GM12864 (cell line): ENCODE data around the gene RIMBP2.

Experiments
- DNase-seq: peaks from one replicate; pipeline ENCODE4 v3.0.0-alpha.2; 2011; ENCODE audit warnings: low read depth
- H3K4me3 ChIP-seq: 2 replicates; pipeline ENCODE4 v1.5.1; 2011; ENCODE audit warnings: mild to moderate bottlenecking, low read depth, low read length, control low read depth
- TF ChIP-seq, protein P1 (sequence below): IDR thresholded peaks from 2 replicates; pipeline ENCODE4 v1.5.1; 2011; ENCODE audit warnings: low read depth, mild to moderate bottlenecking, moderate library complexity, low read length, control low read depth, inconsistent platforms; ENCODE audit errors: missing control alignments

Gene RIMBP2

GRCh38 chr12:130552483-130552996, 163.6 kb downstream of the RIMBP2 start:
- DNase-seq = no peak

GRCh38 chr12:130549361-130549760, 166.7 kb downstream of the RIMBP2 start:
- H3K4me3 ChIP-seq = no peak overlapping the region
- TF ChIP-seq, protein P1, sequence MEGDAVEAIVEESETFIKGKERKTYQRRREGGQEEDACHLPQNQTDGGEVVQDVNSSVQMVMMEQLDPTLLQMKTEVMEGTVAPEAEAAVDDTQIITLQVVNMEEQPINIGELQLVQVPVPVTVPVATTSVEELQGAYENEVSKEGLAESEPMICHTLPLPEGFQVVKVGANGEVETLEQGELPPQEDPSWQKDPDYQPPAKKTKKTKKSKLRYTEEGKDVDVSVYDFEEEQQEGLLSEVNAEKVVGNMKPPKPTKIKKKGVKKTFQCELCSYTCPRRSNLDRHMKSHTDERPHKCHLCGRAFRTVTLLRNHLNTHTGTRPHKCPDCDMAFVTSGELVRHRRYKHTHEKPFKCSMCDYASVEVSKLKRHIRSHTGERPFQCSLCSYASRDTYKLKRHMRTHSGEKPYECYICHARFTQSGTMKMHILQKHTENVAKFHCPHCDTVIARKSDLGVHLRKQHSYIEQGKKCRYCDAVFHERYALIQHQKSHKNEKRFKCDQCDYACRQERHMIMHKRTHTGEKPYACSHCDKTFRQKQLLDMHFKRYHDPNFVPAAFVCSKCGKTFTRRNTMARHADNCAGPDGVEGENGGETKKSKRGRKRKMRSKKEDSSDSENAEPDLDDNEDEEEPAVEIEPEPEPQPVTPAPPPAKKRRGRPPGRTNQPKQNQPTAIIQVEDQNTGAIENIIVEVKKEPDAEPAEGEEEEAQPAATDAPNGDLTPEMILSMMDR = no peak

More at GRCh38 chr12:130552483-130552996, 163.6 kb downstream of the RIMBP2 start:
- TF ChIP-seq, protein P1 = no peak
- H3K4me3 ChIP-seq = no peak overlapping the region

DNA sequence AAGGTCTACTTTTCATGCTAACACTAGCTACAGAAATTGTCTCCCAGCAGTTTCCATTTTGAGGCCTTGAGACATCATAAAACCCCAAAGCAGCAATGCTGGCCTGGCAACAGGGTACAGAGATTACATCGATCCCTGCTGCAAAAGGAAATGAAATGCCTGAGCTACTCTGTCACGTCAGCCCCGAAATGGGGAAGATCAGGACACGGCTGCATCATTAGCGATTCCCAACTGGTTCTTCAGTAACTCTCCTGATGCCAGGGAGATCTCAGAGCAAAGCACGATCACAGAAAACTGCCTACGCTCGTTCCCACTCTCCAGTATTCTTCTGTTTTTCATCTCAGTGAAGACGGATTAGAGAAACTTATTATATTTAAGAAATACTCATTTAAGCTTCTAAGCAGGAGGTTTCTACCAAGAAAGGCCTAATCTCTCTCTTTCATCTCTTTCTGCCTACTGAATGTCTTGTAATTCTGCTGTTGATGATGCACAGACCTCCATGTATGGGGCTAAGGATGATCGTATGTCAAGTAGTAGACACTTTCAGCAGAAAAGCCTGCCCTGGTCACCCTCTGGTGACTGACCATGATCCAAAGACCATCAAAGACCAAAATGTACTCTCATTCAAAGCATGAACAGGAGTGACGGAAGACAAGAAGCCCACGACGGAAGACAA, 168.5 kb downstream of the RIMBP2 start:
- DNase-seq = no peak
- TF ChIP-seq, protein P1 = no peak
- H3K4me3 ChIP-seq = no peak overlapping the region

More at GRCh38 chr12:130549361-130549760, 166.7 kb downstream of the RIMBP2 start:
- no peak for DNase-seq

DNA sequence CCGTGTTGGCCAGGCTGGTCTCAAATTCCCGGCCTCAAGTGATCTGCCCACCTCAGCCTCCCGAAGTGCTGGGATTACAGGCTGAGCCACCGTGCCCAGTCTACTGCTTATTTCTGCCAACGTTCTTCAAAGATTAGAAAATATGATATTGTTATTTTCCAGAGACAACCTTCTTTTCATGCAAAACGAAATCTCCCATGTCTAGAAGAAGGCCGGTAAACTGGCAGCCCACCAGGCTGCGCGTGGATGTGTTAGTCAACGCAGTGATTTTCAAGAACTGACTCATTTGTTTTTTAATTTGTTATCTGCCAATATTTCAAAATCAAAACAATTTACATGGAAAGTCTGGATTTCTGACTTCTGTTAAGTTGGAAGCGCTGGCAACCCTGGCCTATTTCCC, 169.6 kb downstream of the RIMBP2 start:
- TF ChIP-seq, protein P1 = no peak

GRCh38 chr12:130545475-130545874, 170.6 kb downstream of the RIMBP2 start:
- DNase-seq = no peak
- TF ChIP-seq, protein P1 = no peak
- no peak overlapping the region for H3K4me3 ChIP-seq

More for the DNA sequence above, 169.6 kb downstream of the RIMBP2 start:
- no peak for DNase-seq
- H3K4me3 ChIP-seq = no peak overlapping the region

- TF ChIP-seq, protein P1 = no peak
Observed at GRCh38 chr12:130540376-130540775, 175.7 kb downstream of the RIMBP2 start.

More at GRCh38 chr12:130540376-130540775, 175.7 kb downstream of the RIMBP2 start:
- DNase-seq = no peak
- H3K4me3 ChIP-seq = no peak overlapping the region
